Measurements from ENCODE around the gene SPON1.

Gene SPON1

GRCh38 chr11:14041565-14041964, 79.0 kb downstream of the SPON1 start:
- Histone ChIP-seq H3K79me2 (ENCODE audit: insufficient read depth, low read length) (no peaks in the 10 kb centered on the region), H2AFZ (ENCODE audit: low read length) (no peak overlapping the region), H3K9ac (ENCODE audit: low read length) (no peak overlapping the region), H3K36me3 (ENCODE audit: insufficient read depth, low read length) (no peaks in the 10 kb centered on the region), H4K20me1 (ENCODE audit: insufficient read depth, low read length) (no peaks in the 10 kb centered on the region), H3K9me2 (ENCODE audit: low read depth, low read length) (no peaks in the 10 kb centered on the region), H3K4me2 (ENCODE audit: low read length) (no peak overlapping the region), H3K27me3 (ENCODE audit: insufficient read depth, low read length) (no peaks in the 10 kb centered on the region), H3K9me3 (ENCODE audit: low read length) (no peaks in the 10 kb centered on the region), H3F3A (ENCODE audit: insufficient read depth, low read length) (no peaks in the 10 kb centered on the region), H3K4me1 (ENCODE audit: insufficient read depth, low read length, severe bottlenecking) (no peaks in the 10 kb centered on the region), H3K4me3 (ENCODE audit: low read depth, low read length, poor library complexity, severe bottlenecking) (no peak overlapping the region), H3K27ac (ENCODE audit: low read depth, low read length, poor library complexity, severe bottlenecking) (no peak overlapping the region)
- TF ChIP-seq CTCF (IDR thresholded peaks at IDR 0.05; ENCODE audit: low read length): no peak
- no peak for TF ChIP-seq EZH2 (IDR thresholded peaks at IDR 0.05; ENCODE audit: borderline replicate concordance, low read length)

GRCh38 chr11:14042686-14043465, 80.4 kb downstream of the SPON1 start:
- Histone ChIP-seq H3K4me2 (ENCODE audit: low read length) (no peak overlapping the region), H3K27ac (ENCODE audit: low read depth, low read length, poor library complexity, severe bottlenecking) (no peak overlapping the region), H3K36me3 (ENCODE audit: insufficient read depth, low read length) (no peaks in the 10 kb centered on the region), H3K4me3 (ENCODE audit: low read depth, low read length, poor library complexity, severe bottlenecking) (no peak overlapping the region), H3K9ac (ENCODE audit: low read length) (no peak overlapping the region), H3K79me2 (ENCODE audit: insufficient read depth, low read length) (no peaks in the 10 kb centered on the region), H3F3A (ENCODE audit: insufficient read depth, low read length) (no peaks in the 10 kb centered on the region), H2AFZ (ENCODE audit: low read length) (no peak overlapping the region), H3K27me3 (ENCODE audit: insufficient read depth, low read length) (no peaks in the 10 kb centered on the region), H3K9me3 (ENCODE audit: low read length) (no peaks in the 10 kb centered on the region), H3K4me1 (ENCODE audit: insufficient read depth, low read length, severe bottlenecking) (no peaks in the 10 kb centered on the region), H4K20me1 (ENCODE audit: insufficient read depth, low read length) (no peaks in the 10 kb centered on the region), H3K9me2 (ENCODE audit: low read depth, low read length) (no peaks in the 10 kb centered on the region)
- TF ChIP-seq EZH2 (IDR thresholded peaks at IDR 0.05; ENCODE audit: borderline replicate concordance, low read length) (no peak), CTCF (IDR thresholded peaks at IDR 0.05; ENCODE audit: low read length) (no peak)

- Histone ChIP-seq H3K4me1 (ENCODE audit: insufficient read depth, low read length, severe bottlenecking) (no peaks in the 10 kb centered on the region), H3K27ac (ENCODE audit: low read depth, low read length, poor library complexity, severe bottlenecking) (no peak overlapping the region), H3F3A (ENCODE audit: insufficient read depth, low read length) (no peaks in the 10 kb centered on the region), H3K9me2 (ENCODE audit: low read depth, low read length) (no peaks in the 10 kb centered on the region), H3K9me3 (ENCODE audit: low read length) (no peaks in the 10 kb centered on the region), H3K4me3 (ENCODE audit: low read depth, low read length, poor library complexity, severe bottlenecking) (no peak overlapping the region), H3K4me2 (ENCODE audit: low read length) (no peak overlapping the region), H4K20me1 (ENCODE audit: insufficient read depth, low read length) (no peaks in the 10 kb centered on the region), H2AFZ (ENCODE audit: low read length) (no peak overlapping the region), H3K36me3 (ENCODE audit: insufficient read depth, low read length) (no peaks in the 10 kb centered on the region), H3K9ac (ENCODE audit: low read length) (no peak overlapping the region), H3K27me3 (ENCODE audit: insufficient read depth, low read length) (no peaks in the 10 kb centered on the region), H3K79me2 (ENCODE audit: insufficient read depth, low read length) (no peaks in the 10 kb centered on the region)
- TF ChIP-seq EZH2 (IDR thresholded peaks at IDR 0.05; ENCODE audit: borderline replicate concordance, low read length) (no peak), CTCF (IDR thresholded peaks at IDR 0.05; ENCODE audit: low read length) (no peak)
Observed at GRCh38 chr11:14044916-14045315, 82.4 kb downstream of the SPON1 start.

Data from OCI-LY1 (cell line).